AG09309 (cell line): ENCODE data around the gene SMYD2.

Source experiments
- DNase-seq: peaks from one replicate; pipeline ENCODE4 v3.0.0-alpha.2; 2010; ENCODE audit warnings: low read depth
- H3K4me3 ChIP-seq: 2 replicates; pipeline ENCODE4 v1.5.1; 2011; ENCODE audit warnings: mild to moderate bottlenecking, low read depth, low read length, moderate library complexity; ENCODE audit not compliant: control insufficient read depth
- TF ChIP-seq, protein P1 (sequence below): IDR thresholded peaks from 2 replicates; pipeline ENCODE4 v1.5.1; 2011; ENCODE audit warnings: mild to moderate bottlenecking, low read depth, low read length, inconsistent platforms; ENCODE audit not compliant: insufficient read depth, control insufficient read depth; ENCODE audit errors: missing control alignments

Gene SMYD2

DNA sequence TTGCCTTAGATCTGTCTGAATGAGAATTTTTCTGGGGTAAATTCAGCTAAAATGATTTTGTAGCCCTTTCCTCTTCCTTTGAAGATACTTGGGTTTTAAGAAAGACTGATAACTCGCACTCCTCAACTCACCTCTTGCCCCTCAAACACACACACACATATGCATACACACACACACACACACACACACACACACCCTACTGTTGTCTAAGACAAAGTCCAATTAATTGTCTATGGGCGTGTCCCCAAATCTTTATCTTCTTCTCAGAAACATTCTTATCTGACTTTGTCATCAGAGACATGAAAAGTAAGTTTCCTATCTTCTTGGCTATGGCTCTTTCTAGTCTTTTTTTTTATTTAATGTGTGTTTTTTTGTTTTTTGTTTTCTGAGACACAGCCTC lies 36.1 kb upstream of the SMYD2 start:
- DNase-seq: no peak
- TF ChIP-seq, protein P1, sequence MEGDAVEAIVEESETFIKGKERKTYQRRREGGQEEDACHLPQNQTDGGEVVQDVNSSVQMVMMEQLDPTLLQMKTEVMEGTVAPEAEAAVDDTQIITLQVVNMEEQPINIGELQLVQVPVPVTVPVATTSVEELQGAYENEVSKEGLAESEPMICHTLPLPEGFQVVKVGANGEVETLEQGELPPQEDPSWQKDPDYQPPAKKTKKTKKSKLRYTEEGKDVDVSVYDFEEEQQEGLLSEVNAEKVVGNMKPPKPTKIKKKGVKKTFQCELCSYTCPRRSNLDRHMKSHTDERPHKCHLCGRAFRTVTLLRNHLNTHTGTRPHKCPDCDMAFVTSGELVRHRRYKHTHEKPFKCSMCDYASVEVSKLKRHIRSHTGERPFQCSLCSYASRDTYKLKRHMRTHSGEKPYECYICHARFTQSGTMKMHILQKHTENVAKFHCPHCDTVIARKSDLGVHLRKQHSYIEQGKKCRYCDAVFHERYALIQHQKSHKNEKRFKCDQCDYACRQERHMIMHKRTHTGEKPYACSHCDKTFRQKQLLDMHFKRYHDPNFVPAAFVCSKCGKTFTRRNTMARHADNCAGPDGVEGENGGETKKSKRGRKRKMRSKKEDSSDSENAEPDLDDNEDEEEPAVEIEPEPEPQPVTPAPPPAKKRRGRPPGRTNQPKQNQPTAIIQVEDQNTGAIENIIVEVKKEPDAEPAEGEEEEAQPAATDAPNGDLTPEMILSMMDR: no peak
- no peak overlapping the region for H3K4me3 ChIP-seq

DNA sequence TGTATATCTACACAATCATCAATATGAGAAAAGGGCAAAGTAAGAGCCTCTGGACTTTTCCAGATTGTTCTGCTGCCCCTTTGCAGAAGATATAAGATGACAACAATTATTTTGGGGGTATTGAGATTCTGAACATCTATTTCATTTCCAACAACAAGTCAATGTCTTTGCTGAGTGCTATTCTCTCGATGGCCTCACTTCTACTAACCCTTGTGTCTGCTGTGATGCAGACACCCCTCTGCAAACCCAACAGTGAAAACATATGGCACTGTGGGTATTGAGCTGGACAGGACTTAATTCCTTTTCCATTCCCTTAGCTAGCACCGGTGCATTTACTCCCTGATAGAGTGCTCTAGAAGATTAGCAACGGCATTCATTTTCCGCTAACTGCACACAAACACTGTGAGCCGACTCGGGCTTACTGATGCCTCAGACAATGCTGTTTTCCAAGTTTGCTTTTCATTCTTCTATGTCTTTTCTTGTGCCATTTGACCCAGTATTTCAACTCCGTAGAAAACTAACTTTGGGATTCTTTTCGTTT lies 33.4 kb upstream of the SMYD2 start:
- no peak for DNase-seq
- TF ChIP-seq, protein P1: no peak
- no peak overlapping the region for H3K4me3 ChIP-seq

- TF ChIP-seq, protein P1: no peak
- DNase-seq: no peak
These were observed 32.5 kb upstream of the SMYD2 start for GRCh38 chr1:214248311-214249085.

GRCh38 chr1:214249651-214250050 lies 31.3 kb upstream of the SMYD2 start:
- TF ChIP-seq, protein P1: no peak
- no peak for DNase-seq
- H3K4me3 ChIP-seq: no peak overlapping the region

More at GRCh38 chr1:214248311-214249085, 32.5 kb upstream of the SMYD2 start:
- no peak overlapping the region for H3K4me3 ChIP-seq

DNA sequence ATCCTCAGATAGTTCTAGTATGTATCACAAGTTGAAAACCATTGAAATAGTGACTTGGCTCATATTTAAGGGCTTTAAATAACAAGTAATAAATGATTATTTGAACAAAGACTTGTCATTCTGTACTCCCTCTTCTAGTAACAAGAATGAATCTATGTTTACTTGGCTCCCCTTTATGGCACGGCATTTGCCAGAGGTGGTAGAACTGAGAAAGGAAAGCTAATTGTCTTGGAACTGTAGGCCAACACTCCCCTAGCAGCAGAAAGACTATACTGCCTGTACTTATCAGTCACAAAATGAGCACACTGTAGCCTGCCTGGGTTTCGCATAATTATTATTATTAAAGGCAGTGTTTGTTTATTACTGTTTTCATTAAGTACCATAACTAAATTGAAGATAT lies 29.6 kb upstream of the SMYD2 start:
- H3K4me3 ChIP-seq: no peak overlapping the region
- TF ChIP-seq, protein P1: no peak
- DNase-seq: no peak

DNA sequence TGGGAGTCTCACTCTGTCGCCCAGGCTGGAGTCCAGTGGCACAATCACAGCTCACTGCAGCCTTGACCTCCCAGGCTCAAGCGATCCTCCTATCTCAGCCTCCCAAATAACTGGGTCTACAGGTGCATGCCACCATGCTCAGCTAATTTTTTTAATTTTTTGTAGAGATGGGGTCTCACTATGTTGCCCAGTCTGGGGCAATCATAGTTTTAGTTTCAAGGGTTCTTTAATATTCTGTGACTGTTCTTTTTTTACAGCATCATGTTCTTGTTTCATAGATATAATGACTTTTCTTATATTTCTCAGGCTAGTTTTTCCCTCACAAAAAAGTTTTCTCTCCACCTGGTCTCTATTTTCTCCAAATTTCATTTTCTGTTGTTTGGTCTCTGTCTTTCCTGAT lies 25.4 kb upstream of the SMYD2 start:
- no peak overlapping the region for H3K4me3 ChIP-seq
- TF ChIP-seq, protein P1: no peak

More for the DNA sequence above, 25.4 kb upstream of the SMYD2 start:
- DNase-seq: no peak
